Cardiac septum (tissue), 1 donor: ENCODE data around the gene ZFYVE19. TPM values are rescaled to one million over a fixed set of nuclear protein-coding genes. Genes with fewer than 3 reads are reported as not detected.

Experiments used
- DNase-seq: peaks from one replicate; pipeline ENCODE4 v3.0.0-alpha.2; 2020; ENCODE audit warnings: low spot score
- intact Hi-C: fragments of 100-400 bp; cut with DNase I; formaldehyde crosslinking; loops from one replicate; pipeline ENCODE4 v1.14.0; 2022
- total RNA-seq: library from RNA; stranded (reverse); fragmentation: NEBNext Ultra II Directional; extraction: Animal tissue kit (Norgen Biotek cat#: 25700); gene quantifications from one replicate; pipeline ENCODE4 v1.2.1, GENCODE V29; 2021
- donor health status: DM: no; HTN: no; CAD: no.

The ZFYVE19 gene
- total RNA-seq, 1 donor from 2014 or later: 11.0 TPM

- intact Hi-C loops: loop anchor here (1.0 to 5.0 kb wide), 3 partner anchors 51 to 114 kb away; partner anchors contain the start of genes RMDN3 and VPS18
- no peak for DNase-seq
Measured at GRCh38 chr15:40806672-40807027, 239 bp upstream of the ZFYVE19 start.

GRCh38 chr15:40807888-40808461, 1.1 kb downstream of the ZFYVE19 start:
- intact Hi-C loops: loop anchor here (1.0 to 5.0 kb wide), 3 partner anchors 53 to 116 kb away; partner anchors contain the start of genes RMDN3 and VPS18

GRCh38 chr15:40808861-40809450, 2.1 kb downstream of the ZFYVE19 start:
- no peak for DNase-seq
- intact Hi-C loops: loop anchor here (5.0 kb wide), 1 partner anchor 117 kb away; no protein-coding TSS in a partner anchor

More at GRCh38 chr15:40807888-40808461, 1.1 kb downstream of the ZFYVE19 start:
- DNase-seq: no peak

GRCh38 chr15:40812721-40813425, 6.0 kb downstream of the ZFYVE19 start:
- intact Hi-C loops: no loop called here

DNA sequence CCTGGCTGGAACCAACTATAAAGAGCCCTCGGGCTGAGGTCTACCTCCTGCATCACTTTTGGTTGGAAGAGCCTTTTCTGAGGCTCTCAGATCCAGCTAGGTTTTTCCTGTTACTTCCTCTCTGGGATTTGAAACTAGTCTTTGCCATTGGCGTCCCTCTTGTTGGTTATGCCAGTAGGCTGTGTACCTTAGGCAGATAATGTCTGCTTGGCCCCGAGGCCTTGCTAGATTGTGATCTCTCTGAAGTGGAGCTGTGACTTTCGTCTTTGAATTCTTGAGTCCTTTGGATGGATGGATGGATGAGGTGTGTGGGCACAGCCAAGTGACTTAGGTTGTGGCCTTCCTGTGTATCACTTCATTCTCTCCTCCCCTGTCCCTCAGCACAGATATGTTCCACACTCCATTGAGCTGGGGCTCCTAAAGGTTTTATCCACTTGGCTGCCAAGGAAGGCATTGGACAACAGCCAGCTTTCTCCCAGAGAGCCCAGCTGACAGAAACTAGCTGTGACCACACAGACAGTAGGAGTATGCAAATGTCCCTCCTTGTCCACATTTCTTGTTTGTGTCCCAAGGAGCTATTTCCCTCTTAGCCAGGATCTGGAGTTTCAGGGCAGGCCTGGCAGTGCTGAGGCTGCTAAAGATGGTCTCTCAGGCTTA, 8.3 kb downstream of the ZFYVE19 start:
- intact Hi-C loops: no loop called here
- DNase-seq: no peak

More at GRCh38 chr15:40812721-40813425, 6.0 kb downstream of the ZFYVE19 start:
- DNase-seq: no peak

DNA sequence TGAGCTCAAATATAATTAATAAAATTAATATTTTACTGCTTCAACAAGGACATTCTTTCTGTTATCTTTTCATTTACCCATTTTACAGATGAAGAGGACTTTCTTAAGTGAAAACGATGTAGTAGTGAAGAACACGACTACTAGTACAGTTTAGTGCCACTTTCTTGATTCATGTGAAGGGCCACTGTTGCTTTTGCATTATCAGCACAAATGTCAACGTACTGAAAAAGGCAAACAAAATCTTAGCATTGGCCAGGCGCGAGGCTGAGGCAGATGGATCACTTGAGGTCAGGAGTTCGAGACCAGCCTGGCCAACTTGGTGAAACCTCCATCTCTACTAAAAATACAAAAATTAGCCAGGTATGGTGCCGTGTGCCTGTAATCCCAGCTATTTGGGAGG, 12.2 kb downstream of the ZFYVE19 start:
- intact Hi-C loops: no loop called here

DNA sequence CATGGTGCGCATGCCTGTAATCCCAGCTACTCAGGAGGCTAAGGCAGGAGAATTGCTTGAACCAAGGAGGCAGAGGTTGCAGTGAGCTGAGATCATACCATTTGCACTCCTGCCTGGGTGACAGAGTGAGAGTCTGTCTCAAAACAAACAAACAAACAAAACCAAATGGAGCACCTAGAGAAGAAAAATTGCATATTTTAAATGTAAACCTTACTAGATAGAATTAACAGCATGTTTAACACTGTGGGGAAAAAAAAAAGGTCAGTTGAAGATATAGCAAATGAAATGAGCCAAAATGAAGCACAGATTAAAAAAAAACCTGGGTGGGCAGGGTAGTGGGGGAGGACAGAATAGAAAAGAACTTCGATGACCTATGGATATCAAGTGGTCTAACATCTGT, 14.3 kb downstream of the ZFYVE19 start:
- intact Hi-C loops: no loop called here
- no peak for DNase-seq

More for the DNA sequence above, 12.2 kb downstream of the ZFYVE19 start:
- DNase-seq: no peak

GRCh38 chr15:40823572-40824343, 16.9 kb downstream of the ZFYVE19 start:
- intact Hi-C loops: no loop called here
- no peak for DNase-seq

DNA sequence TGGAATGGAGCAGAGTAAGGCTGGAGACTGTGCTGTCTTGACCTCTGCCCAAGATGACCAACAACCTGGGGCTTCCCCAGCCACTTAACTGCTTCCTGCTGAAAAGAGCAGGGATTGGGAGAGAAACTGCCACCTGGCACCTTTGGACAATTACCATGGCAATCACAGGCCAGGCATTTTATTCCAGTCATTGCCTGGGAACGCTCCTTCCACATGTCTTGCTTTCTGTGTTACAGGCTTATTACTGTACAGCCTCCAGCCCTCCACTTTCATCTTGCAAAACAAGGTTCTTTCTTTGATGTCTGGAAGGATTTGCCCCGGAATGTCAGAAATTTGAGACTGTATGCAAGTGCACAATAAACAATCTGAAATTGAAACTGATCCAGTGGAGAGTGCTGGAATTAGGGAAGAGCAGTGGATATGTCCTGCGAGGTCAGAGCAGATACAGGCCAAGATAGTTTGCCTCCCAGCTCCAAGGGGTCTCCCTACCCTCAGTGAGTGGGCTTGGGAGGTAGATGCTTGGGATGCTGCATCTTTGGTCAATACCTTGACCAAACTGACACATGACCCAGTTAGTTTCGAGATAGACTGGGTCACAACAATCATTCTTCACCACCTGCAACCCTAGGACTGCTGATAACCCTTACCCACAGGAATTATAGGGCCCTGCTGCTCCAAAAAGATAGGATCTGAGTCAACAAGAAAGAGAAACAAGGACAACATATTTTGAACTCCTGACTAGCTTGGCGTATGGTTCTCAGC, 19.0 kb downstream of the ZFYVE19 start:
- intact Hi-C loops: no loop called here
- no peak for DNase-seq

GRCh38 chr15:40826423-40827075, 19.7 kb downstream of the ZFYVE19 start:
- intact Hi-C loops: no loop called here
- no peak for DNase-seq

GRCh38 chr15:40828447-40829036, 21.7 kb downstream of the ZFYVE19 start, which contains the start of gene PPP1R14D:
PPP1R14D (minus strand) TSS chr15:40828708; CDS start chr15:40828641, 67 bp downstream.
- DNase-seq: no peak
- intact Hi-C loops: no loop called here

DNA sequence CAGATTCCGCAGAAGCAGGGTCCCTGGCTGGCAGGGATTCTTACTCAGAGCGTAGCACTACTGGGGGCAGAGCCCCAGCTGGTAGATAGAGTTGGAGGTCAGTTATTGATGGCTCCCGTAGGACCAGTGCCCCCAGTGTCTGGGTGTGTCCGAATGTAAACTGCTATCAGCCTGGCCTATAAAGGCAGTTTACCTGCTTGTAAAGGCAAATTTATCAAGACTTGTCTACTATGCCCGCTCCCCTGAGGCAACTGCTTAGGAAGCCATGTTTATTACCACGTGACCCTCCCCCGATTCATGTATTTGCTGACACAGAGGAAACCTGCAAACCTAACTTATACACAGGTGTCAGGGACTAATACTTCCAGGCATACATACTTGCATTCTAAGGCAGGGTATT, 22.2 kb downstream of the ZFYVE19 start:
- DNase-seq: no peak
- intact Hi-C loops: no loop called here

GRCh38 chr15:40830884-40831283, 24.0 kb downstream of the ZFYVE19 start:
- intact Hi-C loops: no loop called here
- no peak for DNase-seq

DNA sequence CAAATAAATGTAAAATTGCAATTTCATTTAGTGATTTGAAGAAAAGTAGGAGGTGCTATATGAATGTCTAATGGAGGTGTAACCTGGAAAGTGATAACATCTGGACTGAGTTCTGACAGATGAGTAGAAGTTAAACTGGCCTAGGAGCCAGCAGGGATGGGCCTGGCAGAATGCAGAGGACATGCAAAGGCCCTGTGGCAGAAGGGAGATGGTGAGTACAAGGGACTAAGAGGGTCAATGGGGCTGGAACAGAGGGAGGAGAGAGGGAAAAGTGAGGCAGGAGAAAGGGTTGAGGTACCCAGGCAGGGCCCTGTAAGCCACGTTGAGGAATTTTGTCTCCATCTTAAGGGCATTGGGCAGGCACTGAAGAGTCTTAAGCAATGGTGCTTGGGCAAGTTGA, 25.0 kb downstream of the ZFYVE19 start:
- intact Hi-C loops: no loop called here
- DNase-seq: no peak

DNA sequence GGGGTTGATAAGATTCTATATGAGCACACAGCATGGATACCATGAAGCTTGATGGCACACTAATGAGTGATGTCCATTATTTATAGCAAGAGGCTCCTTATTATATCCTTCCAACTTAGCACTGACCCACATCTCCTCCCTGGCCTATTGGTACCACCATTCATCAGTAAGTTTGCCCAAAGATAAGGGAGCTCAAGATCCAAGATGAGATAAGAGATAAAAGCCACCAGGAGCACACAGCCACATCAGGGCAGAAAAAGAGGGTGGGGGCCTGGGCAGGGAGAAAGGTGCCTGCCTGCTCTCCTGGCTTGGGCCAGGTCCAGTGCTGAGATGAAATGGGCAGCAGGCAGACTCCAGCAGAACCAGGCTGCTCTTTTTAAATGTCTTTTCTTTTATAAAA, 26.0 kb downstream of the ZFYVE19 start:
- intact Hi-C loops: no loop called here
- no peak for DNase-seq

GRCh38 chr15:40836020-40836419, 29.1 kb downstream of the ZFYVE19 start:
- intact Hi-C loops: no loop called here
- DNase-seq: no peak

DNA sequence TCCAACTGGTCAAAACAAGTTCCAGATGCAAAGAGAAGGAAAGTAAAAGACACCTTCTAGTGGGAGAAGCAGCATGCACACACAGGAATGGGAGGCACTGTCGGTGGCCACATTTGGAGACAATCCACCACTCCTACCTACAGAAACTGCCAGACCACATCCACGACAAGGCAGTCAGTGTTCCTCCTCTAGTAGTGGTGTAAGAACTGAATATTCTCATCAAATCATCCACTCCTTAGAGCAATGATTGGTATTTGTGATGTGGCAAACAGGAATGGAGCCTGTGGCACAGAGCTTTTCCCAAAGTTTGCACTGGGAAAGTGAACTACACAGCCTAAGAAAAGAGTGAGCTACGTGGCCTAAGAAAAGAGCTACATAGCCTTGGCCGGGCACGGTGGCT, 31.9 kb downstream of the ZFYVE19 start:
- DNase-seq: no peak

GRCh38 chr15:40841741-40842140, 34.9 kb downstream of the ZFYVE19 start:
- intact Hi-C loops: no loop called here

More for the DNA sequence above, 31.9 kb downstream of the ZFYVE19 start:
- intact Hi-C loops: no loop called here

More at GRCh38 chr15:40841741-40842140, 34.9 kb downstream of the ZFYVE19 start:
- no peak for DNase-seq
